G401 (cell line): Measurements from ENCODE around the gene ZNF829. TPM values are rescaled to one million over a fixed set of nuclear protein-coding genes. Genes with fewer than 3 reads are reported as not detected.

Experiments
- DNase-seq: peaks from one replicate; pipeline ENCODE4 v3.0.0-alpha.2; 2015; ENCODE audit warnings: low spot score
- in situ Hi-C: cut with HindIII; loops from 2 replicates; pipeline ENCODE4 v1.10.0; 2016; ENCODE audit warnings: low sequenced_read_pairs, mixed read lengths
- total RNA-seq: library from RNA; depleted of rRNA; stranded (reverse); fragments of >200 nt; shearing (Covaris generic); gene quantifications from 2 replicates; pipeline ENCODE4 v1.2.3, GENCODE V29; 2014; rRNA removed

The ZNF829 gene
- total RNA-seq, 1 experiment from 2014 or later: not detected

GRCh38 chr19:36838784-36839324 lies 77.2 kb downstream of the ZNF829 start:
- DNase-seq: no peak
- in situ Hi-C loops: no loop called here

Other genes starting within 250 kb of the ZNF829 start
- 0.62 and 8.3 TPM in 2 replicates for gene ZNF461, start 249.5 kb downstream of the ZNF829 start, total RNA-seq
- 5.9 and 8.7 TPM in 2 replicates for gene ZNF567, start 228.7 kb downstream of the ZNF829 start, total RNA-seq
- 2.6 and 3.8 TPM in 2 replicates for gene ZNF850, start 143.5 kb downstream of the ZNF829 start, total RNA-seq
- gene ZNF790, start 77.9 kb downstream of the ZNF829 start, total RNA-seq: 1.1 and 2.1 TPM in 2 replicates
- gene ZNF345, start 65.4 kb downstream of the ZNF829 start, total RNA-seq: 1.8 and 2.1 TPM in 2 replicates
- gene ZNF568, start within 50 bp of the ZNF829 start, total RNA-seq: 0.12 and 0.14 TPM in 2 replicates
- 8.7 and 19.3 TPM in 2 replicates for gene ZNF420, start 162.1 kb upstream of the ZNF829 start, total RNA-seq